Breast epithelium (tissue), 4 donors: Measurements from ENCODE around the gene AP5Z1. TPM values are rescaled to one million over a fixed set of nuclear protein-coding genes. Genes with fewer than 3 reads are reported as not detected.

ENCODE experiments used
- DNase-seq, 2 donors: peaks; one replicate each; pipeline ENCODE4 v3.0.0-alpha.2; 2019; ENCODE audit warnings: low spot score in 2 of 2
- H3K27ac ChIP-seq, 2 donors: fragments of 200-600 bp; sonication (generic) in 1 of 2; one replicate each; pipeline ENCODE4 v1.5.1; 2016 to 2019; ENCODE audit warnings: mild to moderate bottlenecking in 1 of 2
- H3K27me3 ChIP-seq, 2 donors: fragments of 200-600 bp; sonication (generic) in 1 of 2; one replicate each; pipeline versions ENCODE4 v1.5.1 to v1.6.0; 2017 to 2019; ENCODE audit warnings: control low read depth in 1 of 2, mild to moderate bottlenecking in 1 of 2
- H3K36me3 ChIP-seq: fragments of 200-600 bp; one replicate; pipeline ENCODE4 v1.5.1; 2019
- H3K4me1 ChIP-seq, 2 donors: fragments of 200-600 bp; sonication (generic); one replicate each; pipeline ENCODE4 v1.5.1; 2016 to 2019; ENCODE audit warnings: control low read depth in 1 of 2
- H3K4me3 ChIP-seq, 3 donors: fragments of 200-600 bp; sonication (generic); 1 replicate in 2 of 3; 2 replicates in 1 of 3; pipeline ENCODE4 v1.5.1; 2016 to 2019; ENCODE audit warnings: mild to moderate bottlenecking in 3 of 3, moderate library complexity in 2 of 3
- H3K9me3 ChIP-seq, 2 donors: fragments of 200-600 bp; sonication (generic) in 1 of 2; one replicate each; pipeline ENCODE4 v1.5.1; 2016 to 2019; ENCODE audit warnings: control low read depth in 1 of 2
- CTCF ChIP-seq, 3 donors: fragments of 450-650 bp; IDR thresholded peaks; one replicate each; pipeline ENCODE4 v1.5.1; 2016 to 2017; ENCODE audit warnings: antibody characterized with exemption in 3 of 3, mild to moderate bottlenecking in 3 of 3, moderate library complexity in 3 of 3
- POLR2A ChIP-seq: fragments of 450-650 bp; IDR thresholded peaks from one replicate; pipeline ENCODE4 v1.6.1; 2016; ENCODE audit warnings: antibody characterized with exemption, mild to moderate bottlenecking, moderate library complexity
- POLR2AphosphoS5 ChIP-seq, 3 donors: sonication (generic); formaldehyde crosslinking; IDR thresholded peaks; one replicate each; pipeline ENCODE4 v1.6.1; 2017; ENCODE audit warnings: antibody characterized with exemption in 3 of 3
- intact Hi-C: fragments of 100-400 bp; cut with DNase I; formaldehyde crosslinking; loops from one replicate; pipeline ENCODE4 v1.15.1; 2023; ENCODE audit warnings: low total_unique reads
- total RNA-seq, 3 donors: library from RNA; depleted of rRNA; stranded (reverse); fragments of >200 nt; gene quantifications; one replicate each; pipeline ENCODE4 v1.1.0, GENCODE V29; 2016

The AP5Z1 gene
- total RNA-seq, 3 donors from 2014 or later: 20.0 to 25.9 (median 23.3) TPM

GRCh38 chr7:4758111-4758510, 17.3 kb upstream of the AP5Z1 start:
- DNase-seq: no peak
- Histone ChIP-seq H3K27ac (no peak overlapping the region), H3K4me3 (no peak overlapping the region), H3K36me3 (peaks cover 7% of the 10 kb centered on the region), H3K4me1 (no peaks in the 10 kb centered on the region), H3K27me3 (no peaks in the 10 kb centered on the region), H3K9me3 (no peaks in the 10 kb centered on the region)
- intact Hi-C loops: no loop called here
- no peak for TF ChIP-seq POLR2AphosphoS5 (IDR thresholded peaks at IDR 0.05)
- no peak for TF ChIP-seq CTCF (IDR thresholded peaks at IDR 0.05)
- no peak for TF ChIP-seq POLR2A

- intact Hi-C loops: no loop called here
- Histone ChIP-seq H3K27me3 (no peaks in the 10 kb centered on the region), H3K27ac (no peak overlapping the region), H3K9me3 (no peaks in the 10 kb centered on the region), H3K36me3 (peaks cover 7% of the 10 kb centered on the region), H3K4me3 (no peak overlapping the region), H3K4me1 (no peaks in the 10 kb centered on the region)
- TF ChIP-seq POLR2AphosphoS5 (IDR thresholded peaks at IDR 0.05) (no peak), POLR2A (no peak), CTCF (IDR thresholded peaks at IDR 0.05) (no peak)
- DNase-seq: no peak
Observed at GRCh38 chr7:4758791-4759190, 16.6 kb upstream of the AP5Z1 start.

GRCh38 chr7:4759211-4759610, 16.2 kb upstream of the AP5Z1 start:
- DNase-seq: no peak
- Histone ChIP-seq H3K4me1 (no peaks in the 10 kb centered on the region), H3K27me3 (no peaks in the 10 kb centered on the region), H3K36me3 (peaks cover 7% of the 10 kb centered on the region), H3K4me3 (no peak overlapping the region), H3K9me3 (no peaks in the 10 kb centered on the region), H3K27ac (no peak overlapping the region)
- no peak for TF ChIP-seq POLR2A
- TF ChIP-seq CTCF (IDR thresholded peaks at IDR 0.05): no peak
- TF ChIP-seq POLR2AphosphoS5 (IDR thresholded peaks at IDR 0.05): no peak
- intact Hi-C loops: no loop called here

- Histone ChIP-seq H3K27me3 (no peaks in the 10 kb centered on the region), H3K27ac (no peak overlapping the region), H3K36me3 (peaks cover 7% of the 10 kb centered on the region), H3K4me1 (no peaks in the 10 kb centered on the region), H3K4me3 (no peak overlapping the region), H3K9me3 (no peaks in the 10 kb centered on the region)
- TF ChIP-seq POLR2AphosphoS5 (IDR thresholded peaks at IDR 0.05) (no peak), POLR2A (no peak), CTCF (IDR thresholded peaks at IDR 0.05) (no peak)
- no peak for DNase-seq
- intact Hi-C loops: loop anchor here (5.0 kb wide), 1 partner anchor 79 kb away; the partner anchor contains the start of gene FOXK1
Observed at GRCh38 chr7:4760952-4761351, 14.5 kb upstream of the AP5Z1 start.

GRCh38 chr7:4762121-4763055, 13.0 kb upstream of the AP5Z1 start:
- no peaks in the 10 kb centered on the region for H3K27me3 ChIP-seq
- no peak overlapping the region for H3K27ac ChIP-seq
- no peak overlapping the region for H3K4me3 ChIP-seq
- H3K9me3 ChIP-seq: no peaks in the 10 kb centered on the region
- no peak for DNase-seq
- intact Hi-C loops: loop anchor here (5.0 kb wide), 1 partner anchor 80 kb away; the partner anchor contains the start of gene FOXK1
- H3K4me1 ChIP-seq: no peaks in the 10 kb centered on the region
- TF ChIP-seq CTCF (IDR thresholded peaks at IDR 0.05) (no peak), POLR2A (no peak), POLR2AphosphoS5 (IDR thresholded peaks at IDR 0.05) (no peak)
- H3K36me3 ChIP-seq: peaks cover 7% of the 10 kb centered on the region
